ENCODE measurements around the gene SSPN.

The SSPN gene

DNA sequence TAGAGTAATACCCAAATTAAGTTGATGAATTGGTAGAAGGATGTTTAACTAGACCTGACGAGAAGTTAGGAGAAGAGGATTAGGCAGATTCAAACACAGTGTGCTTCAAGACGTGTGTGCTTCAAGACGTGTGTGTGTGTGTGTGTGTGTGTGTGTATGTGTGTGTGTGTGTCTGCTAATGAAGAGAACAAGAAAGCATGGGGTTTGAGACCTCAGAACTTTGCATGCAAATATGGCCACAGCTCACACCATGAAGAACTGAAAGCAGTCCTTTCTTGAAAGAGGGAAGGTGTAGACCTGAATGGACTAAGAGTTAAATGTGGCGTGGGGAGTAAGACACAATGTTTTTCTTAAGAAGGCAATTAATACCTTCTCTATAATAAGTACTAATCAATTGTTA, 32.5 kb upstream of the SSPN start:
- no peak overlapping the region for H3K9ac ChIP-seq (ENCODE audit: low read length)
- H3K9me3 ChIP-seq (ENCODE audit: control insufficient read depth, insufficient read depth, low read depth, low read length) = no peaks in the 10 kb centered on the region
- H3K27ac ChIP-seq (ENCODE audit: low read depth, low read length) = no peak overlapping the region
- H3K27me3 ChIP-seq (ENCODE audit: control insufficient read depth, insufficient read depth, low read length) = no peaks in the 10 kb centered on the region
- no peak overlapping the region for H3K4me3 ChIP-seq (ENCODE audit: low read depth, low read length)
- no peaks in the 10 kb centered on the region for H3K36me3 ChIP-seq (ENCODE audit: control insufficient read depth, insufficient read depth, low read length)
- H3K4me1 ChIP-seq (ENCODE audit: control insufficient read depth, insufficient read depth, low read length) = peaks cover 3% of the 10 kb centered on the region; the same call in 1 of the 2 replicates

GRCh38 chr12:26164118-26164517, 31.3 kb upstream of the SSPN start:
- no peak overlapping the region for H3K27ac ChIP-seq (ENCODE audit: low read depth, low read length)
- no peak overlapping the region for H3K9ac ChIP-seq (ENCODE audit: low read length)
- H3K9me3 ChIP-seq (ENCODE audit: control insufficient read depth, insufficient read depth, low read depth, low read length) = no peaks in the 10 kb centered on the region
- no peaks in the 10 kb centered on the region for H3K4me1 ChIP-seq (ENCODE audit: control insufficient read depth, insufficient read depth, low read length)
- no peaks in the 10 kb centered on the region for H3K27me3 ChIP-seq (ENCODE audit: control insufficient read depth, insufficient read depth, low read length)
- no peaks in the 10 kb centered on the region for H3K36me3 ChIP-seq (ENCODE audit: control insufficient read depth, insufficient read depth, low read length)
- no peak overlapping the region for H3K4me3 ChIP-seq (ENCODE audit: low read depth, low read length)

DNA sequence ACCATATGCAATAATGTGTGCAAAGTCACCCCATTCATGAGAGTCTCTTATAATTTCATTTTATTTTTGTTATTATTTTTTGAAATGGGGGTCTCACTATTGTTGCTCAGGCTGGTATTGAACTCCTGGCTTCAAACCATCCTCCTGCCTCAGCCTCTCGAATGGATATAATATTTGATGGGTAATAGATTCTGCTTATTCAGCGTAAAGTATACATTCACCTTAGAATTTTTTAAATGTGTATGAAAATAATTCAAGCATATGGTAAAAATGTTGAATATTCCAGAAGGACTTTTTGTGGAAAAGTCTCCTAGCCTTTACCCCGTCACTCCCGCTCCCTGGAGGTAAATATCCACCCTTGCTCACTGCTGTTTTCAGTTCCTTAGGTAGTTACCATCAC, 23.4 kb upstream of the SSPN start:
- Histone ChIP-seq H3K27me3 (ENCODE audit: control insufficient read depth, insufficient read depth, low read length) (no peaks in the 10 kb centered on the region), H3K36me3 (ENCODE audit: control insufficient read depth, insufficient read depth, low read length) (no peaks in the 10 kb centered on the region), H3K27ac (ENCODE audit: low read depth, low read length) (no peak overlapping the region), H3K4me1 (ENCODE audit: control insufficient read depth, insufficient read depth, low read length) (no peaks in the 10 kb centered on the region), H3K9me3 (ENCODE audit: control insufficient read depth, insufficient read depth, low read depth, low read length) (no peaks in the 10 kb centered on the region), H3K4me3 (ENCODE audit: low read depth, low read length) (no peak overlapping the region), H3K9ac (ENCODE audit: low read length) (no peak overlapping the region)

DNA sequence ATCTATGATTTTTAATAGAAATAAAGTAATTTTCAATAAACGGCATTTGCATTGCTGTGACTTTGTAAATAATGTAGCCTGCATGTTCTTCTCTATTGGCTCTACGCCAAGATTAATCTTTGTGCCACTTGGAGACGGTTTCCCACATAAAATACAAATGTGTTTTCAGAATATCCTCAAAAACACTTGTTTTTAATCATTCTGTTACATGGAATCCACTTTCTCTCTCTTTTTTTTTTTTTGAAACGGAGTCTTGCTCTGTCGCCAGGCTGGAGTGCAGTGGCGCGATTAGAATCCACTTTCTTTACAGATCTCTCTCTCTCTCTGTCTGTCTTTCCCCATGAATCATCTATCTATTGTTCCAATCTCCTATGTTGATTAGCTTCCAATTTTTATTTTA, 22.8 kb upstream of the SSPN start:
- Histone ChIP-seq H3K4me3 (ENCODE audit: low read depth, low read length) (no peak overlapping the region), H3K4me1 (ENCODE audit: control insufficient read depth, insufficient read depth, low read length) (no peaks in the 10 kb centered on the region), H3K9ac (ENCODE audit: low read length) (no peak overlapping the region), H3K9me3 (ENCODE audit: control insufficient read depth, insufficient read depth, low read depth, low read length) (no peaks in the 10 kb centered on the region), H3K36me3 (ENCODE audit: control insufficient read depth, insufficient read depth, low read length) (no peaks in the 10 kb centered on the region), H3K27ac (ENCODE audit: low read depth, low read length) (no peak overlapping the region), H3K27me3 (ENCODE audit: control insufficient read depth, insufficient read depth, low read length) (no peaks in the 10 kb centered on the region)

DNA sequence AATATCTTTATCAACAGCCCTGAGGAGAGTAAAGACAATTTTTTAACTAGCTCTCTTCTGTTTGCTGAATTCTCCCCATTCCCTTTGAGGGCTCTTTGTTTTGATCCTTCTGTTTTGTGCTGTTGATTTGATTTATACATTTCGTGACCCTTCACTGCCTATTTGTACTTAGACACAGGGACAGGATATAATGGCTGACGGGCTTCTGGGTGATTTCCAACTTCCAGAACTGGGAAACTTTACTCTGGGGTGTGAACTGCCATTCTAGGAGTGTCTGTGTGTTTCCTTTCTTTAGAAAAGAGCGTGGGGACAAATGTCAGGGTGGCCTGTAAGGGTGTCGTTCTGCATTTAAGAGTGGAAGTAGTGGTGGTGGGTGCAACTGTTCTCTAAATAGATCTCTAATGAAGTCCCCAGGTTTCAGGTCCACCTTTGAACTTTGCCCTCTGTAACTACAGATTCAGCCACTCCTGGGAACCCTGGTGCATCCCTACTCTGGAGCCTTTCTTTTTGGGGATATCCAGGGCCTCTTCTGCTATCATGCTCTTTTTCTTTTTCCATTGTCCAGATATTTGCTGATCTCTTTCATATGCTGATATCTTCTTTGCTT, 22.3 kb upstream of the SSPN start:
- H3K27ac ChIP-seq (ENCODE audit: low read depth, low read length) = no peak overlapping the region
- no peak overlapping the region for H3K4me3 ChIP-seq (ENCODE audit: low read depth, low read length)
- no peaks in the 10 kb centered on the region for H3K36me3 ChIP-seq (ENCODE audit: control insufficient read depth, insufficient read depth, low read length)
- H3K4me1 ChIP-seq (ENCODE audit: control insufficient read depth, insufficient read depth, low read length) = no peaks in the 10 kb centered on the region
- H3K9me3 ChIP-seq (ENCODE audit: control insufficient read depth, insufficient read depth, low read depth, low read length) = no peaks in the 10 kb centered on the region
- H3K9ac ChIP-seq (ENCODE audit: low read length) = no peak overlapping the region
- H3K27me3 ChIP-seq (ENCODE audit: control insufficient read depth, insufficient read depth, low read length) = no peaks in the 10 kb centered on the region

GRCh38 chr12:26176725-26177124, 18.6 kb upstream of the SSPN start:
- Histone ChIP-seq H3K27ac (ENCODE audit: low read depth, low read length) (no peak overlapping the region), H3K9ac (ENCODE audit: low read length) (no peak overlapping the region), H3K36me3 (ENCODE audit: control insufficient read depth, insufficient read depth, low read length) (no peaks in the 10 kb centered on the region), H3K4me1 (ENCODE audit: control insufficient read depth, insufficient read depth, low read length) (no peaks in the 10 kb centered on the region), H3K4me3 (ENCODE audit: low read depth, low read length) (no peak overlapping the region), H3K9me3 (ENCODE audit: control insufficient read depth, insufficient read depth, low read depth, low read length) (no peaks in the 10 kb centered on the region), H3K27me3 (ENCODE audit: control insufficient read depth, insufficient read depth, low read length) (no peaks in the 10 kb centered on the region)

GRCh38 chr12:26177283-26177682, 18.1 kb upstream of the SSPN start:
- no peaks in the 10 kb centered on the region for H3K36me3 ChIP-seq (ENCODE audit: control insufficient read depth, insufficient read depth, low read length)
- no peaks in the 10 kb centered on the region for H3K9me3 ChIP-seq (ENCODE audit: control insufficient read depth, insufficient read depth, low read depth, low read length)
- no peak overlapping the region for H3K9ac ChIP-seq (ENCODE audit: low read length)
- no peak overlapping the region for H3K4me3 ChIP-seq (ENCODE audit: low read depth, low read length)
- no peaks in the 10 kb centered on the region for H3K4me1 ChIP-seq (ENCODE audit: control insufficient read depth, insufficient read depth, low read length)
- no peak overlapping the region for H3K27ac ChIP-seq (ENCODE audit: low read depth, low read length)
- no peaks in the 10 kb centered on the region for H3K27me3 ChIP-seq (ENCODE audit: control insufficient read depth, insufficient read depth, low read length)

- H3K27ac ChIP-seq (ENCODE audit: low read depth, low read length) = no peak overlapping the region
- no peaks in the 10 kb centered on the region for H3K9me3 ChIP-seq (ENCODE audit: control insufficient read depth, insufficient read depth, low read depth, low read length)
Measured at GRCh38 chr12:26179826-26180225, 15.5 kb upstream of the SSPN start.

GRCh38 chr12:26182377-26182776, 13.0 kb upstream of the SSPN start:
- H3K4me3 ChIP-seq (ENCODE audit: low read depth, low read length) = no peak overlapping the region
- no peaks in the 10 kb centered on the region for H3K36me3 ChIP-seq (ENCODE audit: control insufficient read depth, insufficient read depth, low read length)
- no peaks in the 10 kb centered on the region for H3K9me3 ChIP-seq (ENCODE audit: control insufficient read depth, insufficient read depth, low read depth, low read length)
- H3K27me3 ChIP-seq (ENCODE audit: control insufficient read depth, insufficient read depth, low read length) = no peaks in the 10 kb centered on the region
- H3K9ac ChIP-seq (ENCODE audit: low read length) = no peak overlapping the region
- no peak overlapping the region for H3K27ac ChIP-seq (ENCODE audit: low read depth, low read length)
- peaks cover 3% of the 10 kb centered on the region; the same call in 1 of the 2 replicates for H3K4me1 ChIP-seq (ENCODE audit: control insufficient read depth, insufficient read depth, low read length)

More at GRCh38 chr12:26179826-26180225, 15.5 kb upstream of the SSPN start:
- Histone ChIP-seq H3K4me3 (ENCODE audit: low read depth, low read length) (no peak overlapping the region), H3K36me3 (ENCODE audit: control insufficient read depth, insufficient read depth, low read length) (no peaks in the 10 kb centered on the region), H3K4me1 (ENCODE audit: control insufficient read depth, insufficient read depth, low read length) (no peaks in the 10 kb centered on the region), H3K27me3 (ENCODE audit: control insufficient read depth, insufficient read depth, low read length) (no peaks in the 10 kb centered on the region), H3K9ac (ENCODE audit: low read length) (no peak overlapping the region)

DNA sequence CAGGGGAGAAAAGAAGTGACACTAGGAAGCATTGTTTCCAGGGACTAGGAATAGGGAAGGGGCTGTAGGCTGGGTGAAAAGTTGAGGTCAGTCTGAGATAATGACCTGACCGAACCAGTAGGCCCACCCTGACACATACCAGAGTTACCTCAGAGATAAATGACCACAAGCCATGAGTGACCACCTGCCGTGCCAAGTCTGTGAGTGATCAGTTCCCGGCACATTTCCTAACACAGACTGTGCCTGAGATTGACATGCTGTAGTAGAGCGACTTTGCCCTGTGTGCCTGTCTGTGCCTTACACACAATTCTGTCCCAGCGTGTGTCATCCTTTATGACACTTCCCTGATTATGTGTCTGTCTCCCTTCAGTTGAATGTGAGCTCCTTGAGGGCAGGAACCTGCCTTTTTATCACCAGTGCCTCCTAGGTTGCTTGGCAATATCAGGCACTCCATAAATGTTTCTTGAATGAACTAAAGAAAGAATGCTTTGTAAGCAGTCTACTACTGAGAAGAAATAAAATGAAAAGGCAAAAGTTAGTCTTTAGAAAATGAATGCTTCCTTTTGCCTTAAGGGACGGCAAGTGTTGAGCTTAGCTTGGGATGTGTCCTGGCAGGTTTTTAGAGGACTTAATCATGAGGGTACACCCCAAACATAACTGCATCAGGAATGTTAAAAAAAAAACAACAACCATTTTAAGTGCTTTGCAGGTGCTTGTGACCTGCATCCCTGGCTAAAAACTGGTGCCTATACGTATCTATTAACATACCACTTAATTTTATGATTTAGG, 9.6 kb upstream of the SSPN start:
- no peaks in the 10 kb centered on the region for H3K36me3 ChIP-seq (ENCODE audit: control insufficient read depth, insufficient read depth, low read length)
- no peaks in the 10 kb centered on the region for H3K9me3 ChIP-seq (ENCODE audit: control insufficient read depth, insufficient read depth, low read depth, low read length)
- H3K9ac ChIP-seq (ENCODE audit: low read length) = no peak overlapping the region
- no peaks in the 10 kb centered on the region for H3K27me3 ChIP-seq (ENCODE audit: control insufficient read depth, insufficient read depth, low read length)
- no peak overlapping the region for H3K27ac ChIP-seq (ENCODE audit: low read depth, low read length)
- peaks cover 3% of the 10 kb centered on the region; the same call in 1 of the 2 replicates for H3K4me1 ChIP-seq (ENCODE audit: control insufficient read depth, insufficient read depth, low read length)
- H3K4me3 ChIP-seq (ENCODE audit: low read depth, low read length) = no peak overlapping the region

DNA sequence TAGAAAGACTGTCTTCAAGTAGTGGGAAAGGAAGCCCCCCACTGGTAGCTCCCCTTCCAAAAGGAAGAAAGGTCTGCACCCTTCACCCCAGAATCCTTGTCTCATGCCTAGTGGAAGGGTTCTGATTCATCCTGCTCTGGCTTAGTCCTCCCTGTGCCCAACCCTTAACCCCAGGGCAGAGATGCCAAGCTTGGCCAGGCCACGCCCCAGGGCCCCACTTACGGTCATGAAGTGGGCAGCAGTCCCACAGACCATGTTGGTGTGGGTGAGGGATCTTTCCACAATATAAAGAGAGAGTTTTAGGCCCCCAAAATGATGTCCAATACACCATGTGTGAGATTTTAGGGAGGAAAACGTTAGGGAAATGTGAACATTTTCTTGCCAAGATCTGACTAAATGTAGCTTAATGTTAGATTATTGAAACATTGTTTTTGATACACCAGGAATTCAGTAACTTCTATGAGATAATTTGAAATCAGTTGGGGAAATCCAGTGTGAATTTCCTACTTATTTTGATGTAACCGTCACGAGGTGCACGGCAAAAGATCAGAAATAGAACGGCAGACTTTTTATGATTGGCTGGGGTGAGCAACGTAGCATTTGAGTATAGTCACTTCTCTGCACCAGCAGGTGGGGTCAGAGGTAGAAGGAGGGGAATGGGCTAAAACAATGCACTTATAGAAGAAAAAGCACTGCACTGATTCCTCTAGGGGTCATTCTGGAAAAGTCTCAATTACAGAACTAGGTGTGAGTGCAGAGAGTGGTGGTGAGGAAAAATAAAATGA, 8.2 kb upstream of the SSPN start:
- Histone ChIP-seq H3K27me3 (ENCODE audit: control insufficient read depth, insufficient read depth, low read length) (no peaks in the 10 kb centered on the region), H3K27ac (ENCODE audit: low read depth, low read length) (no peak overlapping the region), H3K36me3 (ENCODE audit: control insufficient read depth, insufficient read depth, low read length) (no peaks in the 10 kb centered on the region), H3K4me3 (ENCODE audit: low read depth, low read length) (no peak overlapping the region), H3K9ac (ENCODE audit: low read length) (no peak overlapping the region), H3K9me3 (ENCODE audit: control insufficient read depth, insufficient read depth, low read depth, low read length) (no peaks in the 10 kb centered on the region), H3K4me1 (ENCODE audit: control insufficient read depth, insufficient read depth, low read length) (peaks cover 3% of the 10 kb centered on the region; the same call in 1 of the 2 replicates)
